ENCODE measurements around the gene ZMIZ1. TPM values are rescaled to one million over a fixed set of nuclear protein-coding genes. Genes with fewer than 3 reads are reported as not detected.
A peak's percentile ranks its signal among the peaks of the same experiment; 100 is the strongest.

The ZMIZ1 gene
- total RNA-seq, 1 donor from 2014 or later = 107 TPM

DNA sequence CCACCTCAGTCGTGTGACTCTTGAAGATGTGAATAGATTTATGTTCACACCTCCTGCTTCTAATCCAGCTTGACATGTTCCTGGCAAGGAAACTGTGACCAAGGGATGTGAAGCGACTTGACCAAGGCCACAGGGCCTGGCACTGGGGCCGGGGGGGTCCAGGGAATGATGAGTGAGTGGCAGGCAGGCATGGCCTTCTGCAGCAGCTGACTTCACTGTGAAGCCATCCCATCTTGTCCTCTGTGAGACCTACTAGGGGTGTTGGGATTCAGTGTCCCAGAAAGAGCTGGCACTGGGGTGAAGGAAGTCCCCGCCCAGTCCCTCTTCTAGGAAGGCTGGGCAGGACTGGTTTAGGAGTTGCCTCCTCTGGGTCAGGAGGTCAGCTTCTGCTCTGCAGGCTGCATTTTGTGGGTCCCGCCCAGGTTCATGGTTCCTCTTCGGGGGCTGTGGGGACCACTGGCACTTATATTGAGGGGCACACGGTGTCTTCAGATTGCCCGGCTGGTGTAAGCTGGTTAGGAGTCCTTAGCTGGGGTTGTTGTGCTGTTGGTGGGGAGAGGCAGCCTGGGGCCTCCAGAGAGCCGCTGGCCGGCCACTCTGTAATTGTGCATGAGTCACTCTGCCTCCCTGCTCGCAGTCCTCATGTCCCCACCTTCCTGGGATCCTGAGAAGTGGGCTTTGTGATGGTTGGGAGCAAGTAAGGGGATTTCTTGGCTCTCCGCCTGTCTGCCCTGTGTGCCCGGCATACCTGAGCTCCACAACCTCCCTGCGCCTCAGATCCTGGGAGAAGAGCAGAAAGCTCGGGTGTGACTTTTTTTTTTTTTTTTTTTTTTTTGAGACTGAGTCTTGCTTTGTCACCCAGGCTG is 11.0 kb downstream of the ZMIZ1 start:
- DNase-seq (ENCODE audit: low spot score) = no peak

DNA sequence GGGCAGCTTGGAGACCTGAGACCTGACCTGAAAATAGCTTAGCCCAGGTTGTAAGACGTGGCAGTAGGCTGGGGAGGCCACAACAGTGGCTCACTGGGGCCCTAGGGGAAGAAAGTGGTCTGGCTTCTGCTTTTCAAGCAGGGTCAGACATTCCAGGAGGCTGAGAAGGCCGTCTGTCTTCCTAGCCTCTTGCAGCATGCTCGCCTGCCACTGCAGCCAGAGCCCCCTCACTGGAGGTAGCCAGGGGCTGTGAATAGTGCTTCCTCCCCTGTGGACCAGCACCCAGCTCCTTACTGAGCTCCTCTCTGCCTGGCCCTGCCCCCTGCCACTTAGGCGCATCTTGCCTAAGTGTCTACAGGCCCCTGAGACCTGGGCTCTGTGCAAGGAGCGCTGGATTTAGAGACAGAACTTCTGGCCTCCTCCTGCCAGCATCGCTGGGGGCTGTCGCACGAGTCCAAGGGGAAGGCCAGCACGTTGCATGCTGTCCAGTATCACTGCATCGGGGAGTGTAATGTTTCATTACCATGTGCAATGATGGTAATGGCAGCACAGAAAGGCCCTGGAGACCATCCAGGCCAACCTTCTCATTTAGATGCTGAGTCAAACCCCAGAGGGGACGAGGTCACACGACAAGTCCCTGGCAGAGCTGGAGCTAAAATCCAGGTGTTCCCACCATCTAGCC is 12.7 kb downstream of the ZMIZ1 start:
- no peak for DNase-seq (ENCODE audit: low spot score)

DNA sequence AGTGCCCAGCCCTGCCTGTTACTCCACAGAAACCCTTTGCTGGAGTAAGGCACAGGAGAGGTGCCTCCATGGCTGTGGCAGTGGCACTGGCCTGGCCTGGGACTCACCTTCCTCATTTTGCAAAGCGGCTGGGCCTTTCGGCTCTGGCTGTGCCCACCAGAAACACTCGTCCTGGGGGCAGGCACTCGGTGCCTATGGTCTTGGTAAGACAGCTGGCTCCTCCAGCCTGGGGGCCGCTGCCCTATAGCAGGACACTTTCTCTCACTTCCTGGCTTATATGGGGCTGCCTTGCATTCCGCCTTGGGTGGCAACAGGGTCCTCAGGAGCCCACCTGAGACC is 13.2 kb downstream of the ZMIZ1 start:
- no peak for DNase-seq (ENCODE audit: low spot score)

DNA sequence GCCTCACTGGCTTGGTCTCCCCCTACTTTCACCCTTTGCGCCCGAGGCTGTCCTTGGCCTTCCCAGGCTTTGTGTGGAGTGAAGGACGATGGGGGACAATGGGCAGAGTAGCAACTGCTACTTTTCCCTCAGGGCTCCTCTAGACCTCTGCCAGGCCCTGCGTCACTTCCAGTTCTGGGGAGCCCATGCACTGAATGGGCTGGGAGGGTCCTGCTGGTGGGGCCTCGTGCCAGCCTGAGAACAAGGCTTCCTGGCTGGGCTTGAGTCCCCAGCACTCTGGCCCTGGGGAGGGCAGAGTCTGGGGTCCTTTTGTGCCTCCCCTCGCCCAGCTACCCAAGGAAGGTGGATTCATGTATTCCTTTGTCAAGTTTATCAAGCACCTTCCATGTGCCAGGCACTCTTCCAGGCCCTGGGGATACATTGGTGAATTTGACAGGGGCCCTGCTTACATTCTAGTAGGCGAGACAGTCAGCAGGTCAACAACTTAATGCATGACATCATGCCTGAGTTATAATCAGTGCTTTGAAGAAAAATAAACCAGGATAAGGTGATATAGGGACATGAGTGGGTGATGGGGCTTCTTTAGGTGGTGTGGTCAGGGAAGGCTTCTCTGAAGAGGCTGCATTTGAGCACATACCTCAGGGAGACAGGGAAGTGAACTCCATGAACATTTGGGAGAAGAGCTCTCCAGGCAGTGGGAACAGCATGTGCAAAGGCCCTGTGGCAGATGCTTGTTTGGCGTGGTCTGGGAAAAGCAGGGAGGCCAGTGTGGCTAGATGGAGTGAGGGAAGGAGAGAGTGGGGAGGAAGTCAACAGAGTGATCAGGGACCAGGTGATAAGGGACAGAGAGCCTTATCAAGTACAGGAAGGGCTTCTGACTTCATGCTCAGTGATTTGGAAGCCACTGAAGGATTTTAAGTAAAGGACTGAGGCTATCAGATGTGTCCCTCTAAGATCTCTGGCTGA is 14.1 kb downstream of the ZMIZ1 start:
- DNase-seq (ENCODE audit: low spot score) = no peak

DNA sequence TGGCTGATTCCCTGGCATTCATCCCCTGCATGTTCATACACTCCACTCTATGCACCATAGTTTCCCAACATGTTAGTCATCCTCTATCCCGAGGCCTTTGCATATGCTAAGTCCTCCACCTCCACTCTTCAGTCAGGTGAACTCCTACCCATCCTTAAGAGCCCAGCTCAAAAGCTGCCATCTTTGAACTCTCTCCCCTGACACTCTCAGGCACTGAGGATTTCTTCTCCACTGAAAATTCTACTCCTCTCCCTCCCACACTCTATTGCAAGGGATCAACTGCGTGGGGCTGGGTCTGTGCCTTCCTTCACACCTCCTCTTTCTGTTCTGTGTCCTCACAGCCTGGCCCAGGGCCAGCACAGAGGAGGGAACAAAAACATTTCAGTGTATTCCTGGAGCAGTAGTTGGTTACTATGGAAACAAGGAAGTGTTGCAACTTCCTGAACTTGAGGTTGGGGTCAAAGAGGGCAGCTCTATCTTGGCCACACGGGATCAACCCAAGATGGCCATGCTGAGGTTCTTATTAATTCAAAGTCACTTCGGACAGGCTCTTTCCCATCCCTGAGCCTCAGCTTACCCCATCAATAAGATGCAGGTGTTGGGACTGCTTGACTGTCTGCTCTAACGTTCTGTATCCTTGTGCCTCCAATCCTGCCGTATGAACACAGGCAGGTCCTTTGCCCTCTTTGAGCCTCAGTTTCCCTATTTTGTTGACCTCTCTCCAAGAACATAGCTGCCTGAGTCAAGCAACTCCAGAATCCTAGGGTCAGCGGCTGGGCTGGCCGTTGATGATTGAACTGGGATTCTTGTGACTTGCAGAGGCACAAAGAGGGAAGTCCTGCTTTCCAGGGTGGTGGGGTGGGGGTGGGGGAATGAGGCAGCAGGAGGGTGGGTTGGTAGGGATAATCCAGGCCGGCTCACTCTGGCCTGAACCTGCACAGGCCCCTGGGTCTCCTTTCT is 15.5 kb downstream of the ZMIZ1 start:
- peak; percentile 93 for DNase-seq (ENCODE audit: low spot score)

DNA sequence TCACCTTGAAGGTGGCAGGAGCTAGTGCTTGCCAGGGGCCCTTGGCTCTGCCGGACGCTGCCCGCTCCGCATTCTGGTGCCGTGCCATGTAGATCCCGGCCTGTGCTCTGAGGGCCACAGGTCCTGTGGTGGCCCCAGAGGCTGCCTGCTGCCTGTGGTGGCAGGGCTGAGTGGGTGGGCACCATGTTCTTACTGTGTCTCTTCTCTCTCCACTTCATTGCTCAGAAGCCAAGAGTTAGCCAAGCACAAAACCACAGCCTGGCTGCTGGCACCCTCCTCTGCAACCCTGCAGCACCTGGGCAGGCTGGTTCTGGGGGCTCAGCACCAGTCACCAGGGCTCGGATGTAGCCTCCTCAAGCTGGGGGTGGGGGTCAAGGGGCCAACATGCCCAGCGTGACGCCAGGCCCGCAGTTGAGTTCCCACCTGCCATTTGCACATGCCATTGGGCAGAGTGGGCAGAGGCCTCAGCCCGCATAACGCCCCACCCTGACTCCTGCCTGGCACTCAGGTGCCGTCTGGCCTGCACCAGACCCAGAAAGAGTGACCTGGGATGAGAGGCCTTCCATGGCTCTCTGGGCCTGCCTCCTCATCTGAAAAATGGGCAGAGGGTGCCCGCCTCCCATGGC is 16.3 kb downstream of the ZMIZ1 start:
- no peak for DNase-seq (ENCODE audit: low spot score)

DNA sequence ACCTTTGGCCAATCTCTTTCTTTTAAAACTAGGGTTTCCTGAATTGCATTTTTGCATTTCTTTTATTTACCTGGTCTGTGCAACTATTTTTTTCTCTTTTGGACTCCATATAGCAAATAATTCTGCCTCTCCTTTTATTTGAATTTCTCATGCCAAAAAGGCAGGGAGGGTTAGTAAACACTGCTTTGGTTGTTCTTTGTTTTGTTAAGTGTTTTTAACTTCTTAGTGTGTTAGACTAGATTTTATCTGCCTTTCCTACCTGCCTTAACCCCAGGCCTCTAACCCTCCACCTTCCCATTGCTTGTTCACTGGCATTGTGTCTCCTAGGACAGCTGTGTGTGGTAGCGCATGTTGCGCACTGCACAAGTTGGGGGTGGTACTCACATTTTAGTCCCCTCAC is 18.1 kb downstream of the ZMIZ1 start:
- DNase-seq (ENCODE audit: low spot score) = no peak

DNA sequence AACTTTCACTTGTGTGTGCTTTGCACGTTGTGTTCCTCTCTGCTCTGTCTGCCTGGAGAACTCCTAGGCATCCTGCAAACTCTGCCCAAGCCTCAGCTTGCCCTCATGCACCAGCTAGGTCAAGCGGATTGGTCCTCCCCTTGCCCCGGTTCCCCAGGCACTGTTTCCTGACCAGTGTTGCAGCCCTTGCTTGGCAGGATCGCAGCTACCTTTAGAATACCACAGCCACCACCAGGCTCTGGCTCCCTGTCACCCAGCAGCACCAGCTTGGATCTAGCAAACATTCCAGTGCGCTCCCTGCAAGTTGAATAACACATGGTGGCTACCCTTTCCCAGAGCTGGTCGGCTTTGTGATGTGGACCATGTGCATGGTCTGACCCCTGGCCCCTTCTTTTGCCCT is 19.0 kb downstream of the ZMIZ1 start:
- no peak for DNase-seq (ENCODE audit: low spot score)

DNA sequence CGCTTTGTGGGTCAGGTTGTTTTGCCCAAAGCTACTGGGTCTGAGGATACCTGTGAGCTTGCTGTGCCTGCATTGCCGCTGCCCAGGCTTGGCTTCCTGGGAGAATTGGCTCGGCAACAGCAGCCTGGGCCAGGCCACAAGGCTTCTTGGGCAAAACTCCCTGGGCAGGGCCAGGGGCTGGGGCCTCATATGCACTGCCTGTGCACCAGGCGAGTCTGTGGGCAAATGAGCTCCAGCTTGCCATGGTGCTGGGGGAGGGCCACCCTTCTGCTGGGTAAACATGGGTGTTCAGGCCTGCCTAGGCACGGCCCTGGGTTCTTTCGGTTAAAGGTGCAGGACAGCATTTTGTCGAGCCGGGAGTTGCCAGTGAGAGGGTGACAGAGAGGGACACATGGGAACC is 19.4 kb downstream of the ZMIZ1 start:
- DNase-seq (ENCODE audit: low spot score) = peak; percentile 84

DNA sequence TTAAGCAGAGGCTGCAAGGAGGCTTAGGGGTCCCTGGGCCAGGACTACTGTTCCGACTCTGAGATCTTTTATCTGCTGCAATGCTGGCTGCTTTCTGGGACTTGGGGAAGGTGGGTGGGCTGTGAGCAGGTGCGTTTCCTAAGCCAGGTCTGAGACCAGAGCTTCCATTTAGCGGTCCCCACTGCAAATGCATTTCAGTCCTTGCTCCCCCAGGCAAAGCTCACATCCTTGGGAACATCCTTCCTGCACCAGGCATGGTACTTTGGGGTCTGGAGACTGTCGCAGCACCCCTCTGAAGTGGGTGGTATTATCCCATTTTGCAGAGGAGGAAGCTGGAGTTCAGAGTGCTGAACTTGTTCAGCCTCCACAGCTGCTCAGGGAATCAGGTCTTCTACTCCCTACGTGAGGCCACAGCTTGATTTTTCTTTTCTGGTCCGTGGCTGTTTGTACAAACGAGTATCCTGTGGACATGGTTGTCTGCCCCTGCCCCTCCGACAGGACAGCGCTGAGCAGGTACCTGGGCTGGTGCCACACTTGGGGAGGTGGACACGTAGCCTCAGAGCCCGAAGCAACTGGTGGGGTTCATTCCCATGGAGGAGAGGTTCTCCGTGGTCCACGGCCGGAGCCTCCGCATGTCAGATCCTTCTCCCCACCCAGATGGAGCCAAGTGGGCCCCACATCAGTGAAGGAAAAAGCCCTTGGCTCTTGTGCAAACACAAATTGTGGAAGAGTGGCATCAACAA is 20.0 kb downstream of the ZMIZ1 start:
- DNase-seq (ENCODE audit: low spot score) = no peak

DNA sequence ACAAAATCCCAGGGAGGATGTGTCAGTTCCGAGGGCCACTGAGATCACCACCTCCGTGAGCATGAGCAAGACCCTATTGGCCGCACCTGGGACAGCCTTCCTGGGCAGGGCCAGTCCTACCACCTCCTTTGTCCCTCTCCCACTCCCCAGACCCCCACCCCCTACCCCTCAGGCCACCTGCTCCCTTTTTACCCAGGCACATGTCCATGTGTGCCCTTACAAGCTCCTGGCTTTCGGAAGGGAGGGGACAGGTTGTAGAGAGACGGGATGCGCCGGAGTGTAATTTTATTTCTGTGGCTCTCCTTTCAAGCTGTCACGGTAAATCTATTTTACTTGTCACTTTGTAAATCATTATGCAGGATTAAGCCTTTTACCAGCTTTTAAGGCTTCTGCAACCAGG is 20.9 kb downstream of the ZMIZ1 start:
- DNase-seq (ENCODE audit: low spot score) = no peak

DNA sequence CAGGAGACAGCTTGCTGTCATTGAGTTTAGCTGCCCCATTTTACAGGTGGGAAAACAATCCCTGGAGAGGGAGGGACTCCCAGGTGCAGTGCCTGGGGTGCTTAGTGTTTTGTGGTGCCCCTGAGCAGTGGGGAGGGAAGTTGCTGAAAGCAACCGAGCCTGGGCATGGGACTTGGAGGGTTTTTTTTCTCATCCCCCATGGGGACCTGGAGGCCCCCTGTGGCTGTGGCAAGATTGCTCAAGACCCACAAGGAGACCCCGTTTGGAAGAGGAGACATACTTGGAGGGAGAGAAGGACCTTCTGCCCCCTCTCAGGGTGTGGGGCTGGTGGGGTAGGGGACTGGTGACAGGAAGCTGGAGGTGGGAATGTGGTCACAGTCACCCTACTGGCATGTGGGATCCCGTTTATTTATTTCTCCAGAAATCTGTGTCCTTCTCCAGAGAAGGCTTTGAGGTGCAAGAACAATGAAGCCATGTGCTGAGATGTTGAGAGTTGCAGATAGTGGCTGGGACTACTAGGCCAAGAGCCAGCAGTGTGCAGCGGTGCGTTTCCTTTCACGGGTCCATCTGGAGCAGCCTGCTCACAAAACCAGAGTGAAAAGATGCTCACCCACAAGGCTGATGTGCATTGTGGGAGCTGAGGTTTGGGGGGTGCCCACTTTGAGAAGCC is 21.5 kb downstream of the ZMIZ1 start:
- DNase-seq (ENCODE audit: low spot score) = no peak

DNA sequence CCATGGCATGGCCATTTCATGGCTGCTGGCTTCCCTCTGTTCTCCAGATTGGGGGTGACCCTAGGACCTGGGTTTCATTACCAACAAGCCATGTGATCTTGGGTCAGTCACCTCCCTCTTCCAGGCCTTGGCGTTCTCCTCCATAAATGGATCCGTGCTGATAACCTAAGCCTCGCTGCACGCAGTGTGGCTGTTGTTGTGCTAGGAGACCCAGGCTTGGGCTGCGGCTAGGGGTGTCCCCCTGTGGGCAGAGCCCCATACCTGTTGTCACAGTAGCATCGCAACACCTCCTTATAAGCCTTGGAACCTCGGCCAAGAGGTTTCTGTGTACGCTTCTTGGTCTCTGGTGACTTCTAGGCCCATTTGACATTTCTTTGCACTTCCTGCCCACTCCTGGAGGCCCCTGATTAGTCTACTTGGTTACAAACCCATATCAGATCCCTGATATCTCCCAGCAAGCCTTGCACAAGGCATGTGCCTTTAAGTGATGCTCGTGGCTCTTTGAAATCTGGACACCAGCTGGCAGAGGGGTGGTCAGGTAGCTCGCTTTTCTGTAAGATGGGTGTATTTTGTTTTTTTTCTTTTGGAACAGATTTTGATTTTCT is 23.6 kb downstream of the ZMIZ1 start:
- no peak for DNase-seq (ENCODE audit: low spot score)

DNA sequence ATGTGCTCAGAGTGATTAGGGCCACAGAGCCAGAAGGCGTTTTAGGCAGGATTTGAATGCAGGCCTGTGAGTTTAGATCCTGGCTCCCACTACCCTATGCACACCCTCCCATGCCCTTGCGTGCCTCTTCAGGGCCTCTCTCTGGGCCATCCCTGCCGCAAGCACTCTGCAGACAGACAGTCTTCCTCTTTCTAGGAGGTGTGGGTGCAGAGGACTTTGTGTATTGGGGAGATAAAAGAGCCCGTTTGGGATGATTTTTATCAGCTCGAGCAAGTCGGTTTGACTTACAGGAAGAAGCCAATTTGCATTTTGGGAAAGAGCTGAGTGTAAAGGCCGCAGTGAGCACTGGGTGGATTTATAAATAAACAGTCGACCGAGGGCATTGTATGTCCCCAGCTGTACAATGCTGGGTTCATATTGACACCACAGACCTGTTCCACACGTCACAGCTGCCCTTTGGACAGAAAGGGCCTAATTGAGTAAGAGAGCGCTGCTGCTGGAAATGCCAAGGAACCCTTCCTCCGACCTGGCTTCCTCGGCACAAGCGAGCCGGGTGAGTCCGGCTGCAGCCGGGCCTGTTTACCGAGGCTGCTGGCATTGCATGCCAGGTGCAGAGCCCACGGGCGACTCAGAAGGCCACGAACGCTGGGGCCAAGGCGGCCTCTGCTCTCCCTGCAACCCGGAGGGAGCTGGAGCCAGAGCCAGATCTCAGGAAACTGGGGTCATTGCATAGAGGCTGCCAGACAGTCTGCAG is 25.1 kb downstream of the ZMIZ1 start:
- peak; percentile 86 for DNase-seq (ENCODE audit: low spot score)

DNA sequence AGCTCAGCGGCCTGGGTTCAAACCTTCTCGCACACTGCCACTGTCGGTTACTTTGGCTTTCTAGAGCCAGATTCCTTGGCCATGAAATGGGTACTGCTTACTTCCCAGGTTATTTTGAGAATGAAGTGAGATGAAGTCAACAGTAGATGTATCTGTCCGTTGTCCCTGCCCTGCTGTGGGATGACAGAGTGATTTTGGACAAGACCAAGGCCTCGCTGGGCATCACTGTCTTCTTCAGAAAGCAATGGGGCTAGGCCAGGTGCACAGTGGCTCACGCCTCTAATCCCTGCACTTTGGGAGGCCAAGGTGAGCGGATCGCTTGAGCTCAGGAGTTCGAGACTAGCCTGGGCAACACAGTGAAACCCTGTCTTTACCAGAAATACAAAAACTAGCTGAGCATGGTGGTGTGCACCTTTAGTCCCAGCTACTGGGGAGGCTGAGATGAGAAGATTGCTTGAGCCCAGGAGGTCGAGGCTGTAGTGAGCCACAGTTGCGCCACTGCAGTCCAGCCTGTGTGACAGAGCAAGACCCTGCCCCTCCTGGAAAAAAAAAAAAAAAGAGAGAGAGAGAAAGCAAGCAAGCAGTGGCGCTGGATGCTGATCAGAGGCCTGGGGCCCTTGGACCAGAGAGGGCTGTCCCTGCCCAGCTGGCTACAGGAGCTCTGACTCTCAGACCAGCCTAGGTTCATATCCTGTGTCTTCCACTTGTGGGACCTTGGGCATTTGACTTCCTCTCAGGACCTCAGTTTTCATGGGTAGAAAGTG is 25.8 kb downstream of the ZMIZ1 start:
- DNase-seq (ENCODE audit: low spot score) = no peak

DNA sequence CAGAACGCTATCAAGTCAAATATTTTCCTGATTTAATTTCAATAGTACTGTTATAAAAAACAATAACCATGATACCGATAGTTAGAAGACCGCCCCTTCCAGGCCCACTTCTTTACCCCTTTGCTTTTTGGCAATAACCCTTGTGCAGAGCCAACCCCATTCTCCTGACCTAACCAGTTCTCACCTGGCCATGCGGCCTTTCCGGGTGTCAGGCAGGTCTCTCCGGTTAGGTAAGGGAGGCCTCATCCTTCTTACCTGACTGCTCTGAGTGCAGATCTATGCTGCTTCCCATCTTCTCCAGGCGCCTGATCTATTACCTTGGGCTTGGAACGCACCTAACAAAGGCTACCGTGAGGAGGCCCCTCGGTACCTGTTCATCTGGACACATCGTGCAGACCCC is 26.6 kb downstream of the ZMIZ1 start:
- no peak for DNase-seq (ENCODE audit: low spot score)

DNA sequence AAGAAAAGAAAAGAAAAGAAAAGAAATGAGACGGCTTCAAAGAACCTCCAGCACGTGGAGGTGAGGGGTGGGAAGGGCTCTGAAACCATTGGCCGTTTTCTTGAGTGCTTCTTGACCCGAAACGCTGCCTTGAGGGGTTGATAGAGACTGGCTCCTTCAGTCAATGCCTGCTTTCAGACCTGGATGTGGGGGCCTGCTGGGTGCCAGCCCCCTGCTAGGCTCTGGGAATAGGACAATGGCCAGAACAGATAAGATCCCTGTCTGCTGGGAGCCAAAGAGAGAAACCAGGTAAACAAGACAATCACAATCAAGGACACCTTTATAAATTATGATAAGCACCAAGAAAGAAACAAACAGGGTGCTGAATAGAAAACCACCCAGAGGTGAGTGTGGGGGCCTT is 27.7 kb downstream of the ZMIZ1 start:
- no peak for DNase-seq (ENCODE audit: low spot score)

Data from ureter (tissue), 1 donor.